Tibial artery (tissue), 4 donors: ENCODE results near the gene LARGE1.

ENCODE experiments used
- DNase-seq, 2 donors: peaks; one replicate each; pipeline ENCODE4 v3.0.0-alpha.2; 2019
- H3K27ac ChIP-seq, 2 donors: fragments of 200-600 bp; sonication (generic) in 1 of 2; 1 replicate in 1 of 2; 2 replicates in 1 of 2; pipeline ENCODE4 v1.5.1; 2018 to 2019; ENCODE audit warnings: mild to moderate bottlenecking in 1 of 2
- H3K27me3 ChIP-seq, 2 donors: fragments of 200-600 bp; sonication (generic) in 1 of 2; one replicate each; pipeline versions ENCODE4 v1.5.1 to v1.6.0; 2016 to 2019
- H3K36me3 ChIP-seq, 3 donors: fragments of 200-600 bp; sonication (generic) in 2 of 3; one replicate each; pipeline ENCODE4 v1.5.1; 2016 to 2019; ENCODE audit warnings: mild to moderate bottlenecking in 2 of 3
- H3K4me1 ChIP-seq, 4 donors: fragments of 200-600 bp; sonication (generic) in 2 of 4; 1 replicate in 3 of 4; 2 replicates in 1 of 4; pipeline ENCODE4 v1.5.1; 2016 to 2019
- H3K4me3 ChIP-seq, 2 donors: fragments of 200-600 bp; sonication (generic) in 1 of 2; 1 replicate in 1 of 2; 2 replicates in 1 of 2; pipeline ENCODE4 v1.5.1; 2018 to 2019; ENCODE audit warnings: mild to moderate bottlenecking in 2 of 2
- H3K9me3 ChIP-seq, 3 donors: fragments of 200-600 bp; sonication (generic) in 1 of 3; one replicate each; pipeline ENCODE4 v1.5.1; 2016 to 2019
- intact Hi-C: fragments of 100-400 bp; cut with DNase I; formaldehyde crosslinking; loops from one replicate; pipeline ENCODE4 v1.15.0; 2023; ENCODE audit warnings: low total_unique reads
- TF ChIP-seq, protein P1 (sequence below), 2 experiments: fragments of 200-600 bp in 1 of 2; fragments of 450-650 bp in 1 of 2; IDR thresholded peaks; one replicate each; pipeline ENCODE4 v1.5.1; 2017 to 2019; ENCODE audit warnings: antibody characterized with exemption in 2 of 2, mild to moderate bottlenecking in 1 of 2, moderate library complexity in 1 of 2

Gene LARGE1

DNA sequence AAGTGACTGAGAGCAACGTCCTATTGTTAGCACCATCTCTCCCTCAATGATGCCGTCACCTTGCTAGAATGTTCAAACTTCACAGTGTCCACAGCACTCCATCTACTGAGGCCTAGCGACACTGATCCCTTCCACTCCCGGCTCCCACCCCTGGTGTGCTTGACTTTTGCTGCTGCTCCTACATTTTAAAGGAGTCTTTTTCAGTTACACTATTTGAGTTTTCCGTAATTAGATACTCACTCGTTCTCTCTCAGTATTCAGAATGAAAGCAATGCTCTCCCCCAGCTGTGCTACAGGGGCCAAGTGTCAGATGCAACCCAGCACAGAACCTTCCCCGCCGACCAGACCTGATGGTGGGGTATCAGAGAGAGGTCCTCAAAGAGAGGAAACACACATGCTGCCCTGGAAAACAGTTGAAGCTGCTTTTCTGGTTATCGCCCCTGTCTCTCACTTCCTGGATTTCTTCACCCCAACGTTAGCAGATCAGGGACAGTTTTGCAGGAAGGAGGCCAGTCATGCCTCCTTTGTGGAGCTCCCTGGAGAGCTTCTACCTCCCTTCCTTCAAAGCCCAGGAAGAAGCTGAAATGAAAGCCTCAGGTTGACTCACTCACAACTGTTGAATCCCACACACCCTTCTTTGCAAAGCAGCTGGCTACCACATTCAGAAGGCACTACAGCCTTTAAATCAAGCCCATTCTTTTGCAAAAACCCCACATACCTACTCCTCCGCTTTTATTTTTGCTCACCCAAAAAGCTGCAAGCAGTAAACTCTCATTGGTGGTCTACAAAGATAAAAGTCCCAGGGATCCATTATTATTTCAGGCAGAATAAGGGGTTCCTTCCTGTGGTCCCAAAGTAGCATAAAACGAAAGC lies 23.5 kb downstream of the LARGE1 start:
- Histone ChIP-seq H3K27ac (no peak overlapping the region), H3K36me3 (no peaks in the 10 kb centered on the region), H3K4me3 (no peak overlapping the region), H3K4me1 (peaks cover 0 to 21% (median 4%) of the 10 kb centered on the region in 4 donors), H3K9me3 (no peaks in the 10 kb centered on the region), H3K27me3 (no peaks in the 10 kb centered on the region)
- intact Hi-C loops, result no loop called here
- no peak for DNase-seq
- TF ChIP-seq, protein P1, sequence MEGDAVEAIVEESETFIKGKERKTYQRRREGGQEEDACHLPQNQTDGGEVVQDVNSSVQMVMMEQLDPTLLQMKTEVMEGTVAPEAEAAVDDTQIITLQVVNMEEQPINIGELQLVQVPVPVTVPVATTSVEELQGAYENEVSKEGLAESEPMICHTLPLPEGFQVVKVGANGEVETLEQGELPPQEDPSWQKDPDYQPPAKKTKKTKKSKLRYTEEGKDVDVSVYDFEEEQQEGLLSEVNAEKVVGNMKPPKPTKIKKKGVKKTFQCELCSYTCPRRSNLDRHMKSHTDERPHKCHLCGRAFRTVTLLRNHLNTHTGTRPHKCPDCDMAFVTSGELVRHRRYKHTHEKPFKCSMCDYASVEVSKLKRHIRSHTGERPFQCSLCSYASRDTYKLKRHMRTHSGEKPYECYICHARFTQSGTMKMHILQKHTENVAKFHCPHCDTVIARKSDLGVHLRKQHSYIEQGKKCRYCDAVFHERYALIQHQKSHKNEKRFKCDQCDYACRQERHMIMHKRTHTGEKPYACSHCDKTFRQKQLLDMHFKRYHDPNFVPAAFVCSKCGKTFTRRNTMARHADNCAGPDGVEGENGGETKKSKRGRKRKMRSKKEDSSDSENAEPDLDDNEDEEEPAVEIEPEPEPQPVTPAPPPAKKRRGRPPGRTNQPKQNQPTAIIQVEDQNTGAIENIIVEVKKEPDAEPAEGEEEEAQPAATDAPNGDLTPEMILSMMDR (IDR thresholded peaks at IDR 0.05), result no peak

DNA sequence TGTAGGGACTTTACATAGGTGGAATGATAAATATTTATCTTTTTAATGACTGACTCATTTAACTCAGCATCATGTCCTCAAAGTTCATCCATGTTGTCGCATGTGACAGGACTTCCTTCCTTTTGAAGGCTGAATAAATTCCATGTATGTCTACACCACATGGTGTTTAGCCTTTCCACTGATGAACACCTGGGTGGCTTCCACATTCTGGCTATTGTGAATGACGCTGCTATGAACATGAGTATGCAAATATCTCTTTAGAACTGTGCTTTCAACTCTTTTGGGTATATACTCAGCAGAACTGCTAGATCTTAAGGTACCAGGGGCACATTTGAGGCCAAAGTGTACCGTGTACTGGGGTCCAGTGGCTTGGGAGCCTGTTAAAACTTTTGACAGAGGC lies 24.1 kb downstream of the LARGE1 start:
- Histone ChIP-seq H3K27me3 (no peaks in the 10 kb centered on the region), H3K9me3 (no peaks in the 10 kb centered on the region), H3K36me3 (no peaks in the 10 kb centered on the region), H3K4me3 (no peak overlapping the region), H3K4me1 (peaks cover 0 to 17% (median 4%) of the 10 kb centered on the region in 4 donors), H3K27ac (no peak overlapping the region)
- TF ChIP-seq, protein P1 (IDR thresholded peaks at IDR 0.05), result no peak
- intact Hi-C loops, result no loop called here
- no peak for DNase-seq

DNA sequence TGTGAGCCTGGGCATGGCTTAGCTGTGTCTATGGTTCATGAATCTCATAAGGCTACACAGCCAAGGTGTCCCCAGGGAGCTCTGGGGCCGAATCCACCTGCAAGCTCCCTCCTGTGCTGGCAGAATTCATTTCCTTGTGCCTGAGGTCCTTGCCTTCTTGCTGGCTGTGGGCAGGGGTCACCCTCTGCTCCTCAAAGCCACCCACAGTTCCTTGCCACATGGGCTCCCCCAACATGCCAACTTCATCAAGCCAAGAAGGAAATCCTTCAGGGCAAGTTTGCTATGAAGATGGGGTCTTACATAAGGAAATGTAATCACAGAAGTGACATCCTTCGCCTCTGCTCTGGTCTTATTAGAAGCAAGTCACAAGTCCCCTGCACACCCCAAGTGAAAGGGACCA lies 24.8 kb downstream of the LARGE1 start:
- Histone ChIP-seq H3K4me3 (no peak overlapping the region), H3K36me3 (no peaks in the 10 kb centered on the region), H3K27me3 (no peaks in the 10 kb centered on the region), H3K9me3 (no peaks in the 10 kb centered on the region), H3K4me1 (peaks cover 0 to 10% (median 5%) of the 10 kb centered on the region in 4 donors), H3K27ac (no peak overlapping the region)
- TF ChIP-seq, protein P1 (IDR thresholded peaks at IDR 0.05), result no peak
- intact Hi-C loops, result no loop called here
- DNase-seq, result no peak

DNA sequence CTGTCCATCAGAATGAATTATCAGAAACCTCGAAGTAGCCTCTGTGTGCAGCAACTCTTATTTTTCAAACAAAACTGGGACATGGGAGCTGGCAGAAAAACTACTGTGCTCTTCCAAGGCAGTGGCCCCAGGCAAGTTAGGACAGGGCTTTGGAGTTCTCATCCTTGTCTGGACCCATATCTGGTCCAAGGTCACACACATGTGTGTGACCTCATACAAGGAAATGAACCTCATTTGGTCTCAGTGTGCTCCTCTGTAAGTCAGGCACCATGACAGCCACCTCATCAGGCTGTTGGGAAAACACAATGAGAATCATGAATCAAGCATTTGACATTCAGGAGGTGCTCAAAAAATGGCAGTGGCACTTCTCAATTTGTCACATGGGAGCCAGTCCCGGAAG lies 25.8 kb downstream of the LARGE1 start:
- DNase-seq, result no peak
- Histone ChIP-seq H3K4me3 (no peak overlapping the region), H3K36me3 (no peaks in the 10 kb centered on the region), H3K9me3 (no peaks in the 10 kb centered on the region), H3K4me1 (peaks cover 0 to 11% (median 5%) of the 10 kb centered on the region in 4 donors), H3K27me3 (no peaks in the 10 kb centered on the region), H3K27ac (no peak overlapping the region)
- intact Hi-C loops, result no loop called here
- TF ChIP-seq, protein P1 (IDR thresholded peaks at IDR 0.05), result no peak

DNA sequence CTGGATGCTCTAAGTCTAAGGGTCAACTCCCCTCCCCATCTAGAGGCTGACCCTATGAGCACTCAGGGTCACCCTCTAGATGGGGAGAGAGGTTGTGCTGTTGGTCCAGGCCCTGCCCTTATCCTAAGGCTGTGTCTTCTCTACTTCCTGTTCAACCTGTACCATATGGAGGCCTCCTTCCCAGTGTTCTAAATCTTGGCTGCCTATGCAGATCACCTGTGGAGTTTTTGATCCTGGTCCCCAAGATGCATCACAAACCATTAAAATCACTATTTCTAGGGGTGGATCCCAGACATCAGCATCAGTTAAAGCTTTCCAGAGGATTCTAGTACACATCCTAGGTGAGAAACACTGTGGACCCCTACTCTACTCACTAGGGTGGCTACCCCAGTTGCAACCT lies 26.2 kb downstream of the LARGE1 start:
- intact Hi-C loops, result no loop called here
- Histone ChIP-seq H3K9me3 (no peaks in the 10 kb centered on the region), H3K4me3 (no peak overlapping the region)

More for the DNA sequence above, 26.2 kb downstream of the LARGE1 start:
- Histone ChIP-seq H3K36me3 (no peaks in the 10 kb centered on the region), H3K4me1 (peaks cover 0 to 11% (median 9%) of the 10 kb centered on the region in 4 donors), H3K27ac (no peak overlapping the region), H3K27me3 (no peaks in the 10 kb centered on the region)
- DNase-seq, result no peak
- TF ChIP-seq, protein P1 (IDR thresholded peaks at IDR 0.05), result no peak
